IPS-15b (cell line): Measurements from ENCODE around the gene EPB41L4A.

Experiments used
- H3K27me3 ChIP-seq: one replicate; pipeline ENCODE4 v1.6.1; 2013; ENCODE audit warnings: low read length; ENCODE audit not compliant: control insufficient read depth, insufficient read depth
- H3K36me3 ChIP-seq: one replicate; pipeline ENCODE4 v1.6.1; 2013; ENCODE audit warnings: low read length; ENCODE audit not compliant: control insufficient read depth, insufficient read depth
- H3K4me1 ChIP-seq: one replicate; pipeline ENCODE4 v1.6.1; 2013; ENCODE audit warnings: mild to moderate bottlenecking, low read length; ENCODE audit not compliant: control insufficient read depth, insufficient read depth
- H3K4me3 ChIP-seq: one replicate; pipeline ENCODE4 v1.5.1; 2013; ENCODE audit warnings: low read depth, low read length
- H3K9ac ChIP-seq: one replicate; pipeline ENCODE4 v1.6.1; 2013; ENCODE audit warnings: low read depth, mild to moderate bottlenecking, low read length
- H3K9me3 ChIP-seq: one replicate; pipeline ENCODE4 v1.6.1; 2013; ENCODE audit warnings: mild to moderate bottlenecking, low read length; ENCODE audit not compliant: control insufficient read depth, insufficient read depth

The EPB41L4A gene

DNA sequence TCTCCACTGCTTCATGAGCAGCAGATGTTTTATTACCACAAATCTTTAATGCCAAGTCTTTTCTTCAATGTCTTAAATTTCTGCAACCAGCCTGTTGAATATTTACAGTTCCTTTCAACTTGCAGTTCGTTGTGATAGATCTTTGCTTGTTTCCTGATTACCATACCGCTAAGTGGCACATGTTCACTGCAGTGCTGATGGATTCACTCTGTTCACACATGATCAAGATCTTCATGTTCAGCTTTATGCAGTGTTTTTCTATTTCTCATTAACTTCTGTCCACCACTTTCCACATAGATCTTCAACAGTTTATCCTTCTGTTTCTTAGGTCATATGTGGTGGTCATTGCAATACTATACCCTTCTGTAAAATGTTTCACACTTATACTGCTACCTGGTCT lies 280.6 kb downstream of the EPB41L4A start:
- Histone ChIP-seq H3K27me3 (no peaks in the 10 kb centered on the region), H3K9me3 (no peaks in the 10 kb centered on the region), H3K36me3 (no peaks in the 10 kb centered on the region), H3K4me3 (no peak overlapping the region), H3K4me1 (no peaks in the 10 kb centered on the region), H3K9ac (no peak overlapping the region)

DNA sequence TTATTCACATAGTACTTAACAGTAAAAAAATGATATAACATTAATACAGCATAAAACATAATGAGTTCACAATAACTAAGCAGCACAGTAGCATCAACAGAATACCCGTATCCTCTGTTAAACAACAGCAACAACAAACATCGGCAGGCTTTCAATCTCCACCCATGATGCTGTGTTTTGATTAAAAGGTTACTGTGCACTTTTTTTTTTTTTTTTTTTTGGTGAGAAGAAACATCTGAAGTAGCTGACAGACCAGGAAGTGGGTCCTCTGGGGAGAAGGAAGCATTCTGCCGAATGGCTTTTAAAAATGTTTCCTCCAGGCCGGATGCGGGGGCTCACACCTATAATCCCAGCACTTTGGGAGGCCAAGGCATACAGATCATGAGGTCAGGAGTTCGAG lies 282.3 kb downstream of the EPB41L4A start:
- no peaks in the 10 kb centered on the region for H3K9me3 ChIP-seq
- no peak overlapping the region for H3K9ac ChIP-seq
- no peaks in the 10 kb centered on the region for H3K36me3 ChIP-seq
- H3K4me3 ChIP-seq = no peak overlapping the region
- no peaks in the 10 kb centered on the region for H3K27me3 ChIP-seq
- H3K4me1 ChIP-seq = no peaks in the 10 kb centered on the region

DNA sequence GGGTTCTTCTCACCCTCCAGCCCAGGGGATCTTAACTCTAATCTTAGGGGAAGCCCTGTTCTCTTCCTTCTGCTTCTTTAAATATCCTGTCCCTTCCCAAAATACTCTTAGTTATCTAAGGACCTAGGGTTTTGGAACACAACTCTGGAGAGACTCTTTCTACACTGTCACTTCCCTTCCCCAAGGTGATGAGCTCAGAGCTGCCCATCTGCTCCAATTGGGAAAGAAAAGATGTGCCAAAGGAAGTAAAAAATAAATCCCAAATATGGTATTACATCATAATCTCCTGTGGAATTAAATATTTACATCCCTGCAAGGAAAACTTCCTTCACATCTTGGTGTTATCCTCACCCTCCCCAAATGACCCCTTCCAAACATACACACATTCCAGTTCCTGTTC lies 291.2 kb downstream of the EPB41L4A start:
- no peaks in the 10 kb centered on the region for H3K27me3 ChIP-seq
- H3K9me3 ChIP-seq = no peaks in the 10 kb centered on the region
- peaks cover 2% of the 10 kb centered on the region for H3K4me1 ChIP-seq
- H3K36me3 ChIP-seq = no peaks in the 10 kb centered on the region
- no peak overlapping the region for H3K9ac ChIP-seq
- H3K4me3 ChIP-seq = no peak overlapping the region

DNA sequence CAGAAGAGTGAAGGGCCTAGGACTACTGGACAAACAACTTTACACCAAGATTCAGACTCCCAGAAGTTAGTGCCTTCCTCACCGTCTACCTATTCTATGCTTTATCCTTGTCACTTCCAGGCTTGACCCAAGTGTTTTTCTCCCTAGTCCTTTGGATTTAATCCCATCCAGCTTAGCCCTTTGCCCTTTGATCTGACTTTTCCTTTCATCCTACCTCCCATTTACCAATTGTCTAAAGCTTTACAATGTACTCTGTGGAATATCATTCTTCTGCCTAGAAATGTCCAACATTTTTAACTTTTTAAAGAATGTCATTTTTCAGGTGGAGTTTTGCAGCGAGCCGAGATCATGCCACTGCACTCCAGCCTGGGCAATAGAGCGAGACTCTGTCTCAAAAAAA lies 292.1 kb downstream of the EPB41L4A start:
- H3K9me3 ChIP-seq = no peaks in the 10 kb centered on the region
- no peaks in the 10 kb centered on the region for H3K27me3 ChIP-seq
- no peak overlapping the region for H3K9ac ChIP-seq
- no peak overlapping the region for H3K4me3 ChIP-seq
- H3K36me3 ChIP-seq = no peaks in the 10 kb centered on the region
- H3K4me1 ChIP-seq = peaks cover 2% of the 10 kb centered on the region

DNA sequence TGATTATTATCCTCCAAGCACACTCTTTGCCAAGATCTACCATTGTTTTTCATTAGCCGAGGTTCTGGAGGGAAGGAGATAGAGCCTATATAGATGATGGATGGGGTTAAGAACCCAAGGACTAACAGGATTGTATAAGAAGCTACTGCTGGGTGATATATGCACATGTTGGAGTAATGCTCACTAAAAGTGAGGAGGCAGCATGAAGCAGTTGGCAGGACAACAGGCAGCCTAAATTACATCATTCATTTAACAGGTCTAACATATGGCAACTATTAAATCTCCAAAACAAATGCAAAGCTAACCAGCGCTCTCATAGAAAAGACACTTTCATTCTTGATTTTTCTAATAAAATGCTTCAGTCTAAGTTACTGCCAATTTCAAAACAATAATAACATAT lies 293.2 kb downstream of the EPB41L4A start:
- Histone ChIP-seq H3K4me1 (peaks cover 2% of the 10 kb centered on the region), H3K9me3 (no peaks in the 10 kb centered on the region), H3K36me3 (no peaks in the 10 kb centered on the region), H3K9ac (no peak overlapping the region), H3K4me3 (no peak overlapping the region), H3K27me3 (no peaks in the 10 kb centered on the region)

DNA sequence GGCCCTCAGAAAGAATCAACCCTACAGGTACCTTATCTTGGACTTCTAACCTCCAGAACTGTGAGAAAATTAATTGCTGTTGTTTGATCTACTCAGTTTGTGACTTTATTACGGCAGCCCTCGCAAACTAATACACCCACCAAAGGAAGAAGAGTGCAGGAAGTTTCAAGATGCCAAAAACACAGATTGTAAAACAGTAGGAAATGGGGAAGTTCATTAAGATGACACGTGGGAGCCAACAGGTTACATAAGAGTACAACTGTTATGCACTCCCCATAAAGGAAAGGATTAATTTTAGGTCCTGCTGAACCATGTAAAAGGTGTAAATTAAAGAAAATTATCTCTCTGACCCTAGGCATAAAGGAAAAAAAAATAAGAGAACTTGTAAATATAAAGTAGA lies 294.3 kb downstream of the EPB41L4A start:
- Histone ChIP-seq H3K36me3 (no peaks in the 10 kb centered on the region), H3K27me3 (no peaks in the 10 kb centered on the region), H3K4me3 (no peak overlapping the region), H3K4me1 (peaks cover 2% of the 10 kb centered on the region), H3K9me3 (no peaks in the 10 kb centered on the region), H3K9ac (no peak overlapping the region)

DNA sequence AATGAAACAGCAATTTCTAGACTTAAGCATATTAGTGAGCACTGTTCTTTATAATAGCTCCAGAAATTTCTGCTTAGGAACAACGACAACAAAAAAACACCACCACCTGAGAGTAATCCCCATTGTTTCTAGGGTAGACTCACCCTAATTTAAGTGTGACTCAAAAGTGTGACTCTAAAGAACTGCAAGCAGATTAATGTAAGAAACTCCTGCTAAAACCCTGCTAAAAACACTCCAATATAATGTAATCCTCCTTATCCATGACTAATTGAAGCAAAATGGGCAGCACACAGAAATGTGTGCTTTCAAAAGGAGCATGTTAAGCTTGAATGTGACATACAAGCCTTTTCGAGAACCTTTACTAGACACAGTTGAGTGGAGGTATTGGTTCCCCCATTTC lies 296.0 kb downstream of the EPB41L4A start:
- Histone ChIP-seq H3K27me3 (no peaks in the 10 kb centered on the region), H3K36me3 (no peaks in the 10 kb centered on the region), H3K9me3 (no peaks in the 10 kb centered on the region), H3K9ac (no peak overlapping the region), H3K4me1 (peaks cover 2% of the 10 kb centered on the region), H3K4me3 (no peak overlapping the region)

DNA sequence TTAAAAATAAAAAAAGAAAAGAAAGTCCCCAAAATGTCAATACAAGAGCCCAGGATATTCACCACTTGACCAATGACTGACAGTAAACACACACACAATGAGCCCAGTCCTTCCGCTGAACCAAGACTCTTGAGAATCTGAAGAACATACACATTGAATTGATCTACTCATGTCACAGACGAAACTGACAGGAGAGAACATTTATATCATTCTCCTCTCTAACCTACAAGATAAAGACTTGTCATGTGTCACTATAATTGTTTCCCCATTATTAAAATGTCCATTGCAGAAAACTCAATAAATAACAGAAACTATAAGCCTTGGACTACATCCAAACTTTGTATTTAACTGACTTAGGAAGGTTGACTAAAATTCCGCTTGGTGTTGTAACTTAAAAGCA lies 296.7 kb downstream of the EPB41L4A start:
- H3K36me3 ChIP-seq = no peaks in the 10 kb centered on the region
- H3K4me3 ChIP-seq = no peak overlapping the region
- H3K9me3 ChIP-seq = no peaks in the 10 kb centered on the region
- H3K9ac ChIP-seq = no peak overlapping the region
- H3K27me3 ChIP-seq = no peaks in the 10 kb centered on the region
- H3K4me1 ChIP-seq = peaks cover 2% of the 10 kb centered on the region

DNA sequence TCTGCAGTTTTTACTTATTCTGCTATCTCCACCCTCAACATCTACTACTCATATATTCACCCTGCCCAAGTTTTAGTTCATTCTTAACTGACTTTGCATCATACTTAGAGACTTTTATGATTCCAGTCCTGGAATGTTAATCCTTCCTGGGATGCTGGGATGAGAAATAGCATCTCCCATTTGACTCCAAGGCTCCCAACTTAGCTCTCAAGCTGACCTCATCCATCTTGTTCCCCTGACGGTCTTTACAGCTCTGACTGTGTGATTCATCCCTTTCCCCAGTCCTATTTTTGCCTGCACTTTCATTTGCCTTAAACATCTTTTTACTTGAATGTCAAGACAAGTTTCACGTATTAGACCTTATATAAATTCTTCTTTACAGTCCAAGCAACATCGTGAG lies 297.8 kb downstream of the EPB41L4A start:
- Histone ChIP-seq H3K36me3 (no peaks in the 10 kb centered on the region), H3K4me3 (no peak overlapping the region), H3K27me3 (no peaks in the 10 kb centered on the region), H3K9me3 (no peaks in the 10 kb centered on the region), H3K9ac (no peak overlapping the region), H3K4me1 (peaks cover 2% of the 10 kb centered on the region)

DNA sequence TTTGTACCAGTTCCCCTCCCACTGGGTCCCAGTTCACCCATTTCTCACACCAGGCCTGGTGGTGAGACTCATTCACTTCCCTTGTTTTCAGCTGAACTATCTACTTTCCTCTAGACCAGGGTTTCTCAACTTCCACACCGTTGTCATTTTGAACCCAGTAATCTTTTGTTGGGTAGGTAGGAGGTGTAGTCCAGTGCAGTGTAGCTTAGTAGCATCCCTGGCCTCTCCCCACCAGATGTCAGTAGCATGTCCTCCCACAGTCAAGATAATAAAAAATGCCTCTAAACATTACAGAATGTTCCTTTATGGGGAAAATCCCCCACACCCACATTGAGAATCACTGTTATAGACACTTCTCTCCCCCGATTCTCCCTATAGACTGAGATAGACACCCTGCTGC lies 299.1 kb downstream of the EPB41L4A start:
- no peaks in the 10 kb centered on the region for H3K36me3 ChIP-seq
- H3K27me3 ChIP-seq = no peaks in the 10 kb centered on the region
- H3K4me1 ChIP-seq = peaks cover 2% of the 10 kb centered on the region
- H3K9ac ChIP-seq = no peak overlapping the region
- H3K9me3 ChIP-seq = no peaks in the 10 kb centered on the region
- H3K4me3 ChIP-seq = no peak overlapping the region

DNA sequence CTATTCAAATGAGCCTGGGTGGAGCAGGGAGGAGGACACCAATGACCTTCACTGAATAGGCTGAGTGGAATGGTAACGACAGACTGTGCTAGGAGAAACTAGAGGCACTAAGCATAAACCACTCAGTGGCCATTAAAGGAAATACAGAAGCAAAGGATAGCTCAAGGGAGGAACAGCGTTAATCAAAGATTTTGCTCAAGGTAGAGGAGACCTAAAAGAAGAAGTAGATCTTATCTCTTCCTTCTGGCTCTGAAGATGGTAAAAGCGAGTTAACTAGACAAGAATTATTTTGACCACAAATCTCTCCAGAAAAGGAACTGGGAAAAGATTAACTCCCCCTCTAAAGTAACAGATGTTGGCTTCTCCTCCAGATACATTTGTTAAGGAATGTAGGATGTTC lies 299.6 kb downstream of the EPB41L4A start:
- H3K27me3 ChIP-seq = no peaks in the 10 kb centered on the region
- no peak overlapping the region for H3K4me3 ChIP-seq

DNA sequence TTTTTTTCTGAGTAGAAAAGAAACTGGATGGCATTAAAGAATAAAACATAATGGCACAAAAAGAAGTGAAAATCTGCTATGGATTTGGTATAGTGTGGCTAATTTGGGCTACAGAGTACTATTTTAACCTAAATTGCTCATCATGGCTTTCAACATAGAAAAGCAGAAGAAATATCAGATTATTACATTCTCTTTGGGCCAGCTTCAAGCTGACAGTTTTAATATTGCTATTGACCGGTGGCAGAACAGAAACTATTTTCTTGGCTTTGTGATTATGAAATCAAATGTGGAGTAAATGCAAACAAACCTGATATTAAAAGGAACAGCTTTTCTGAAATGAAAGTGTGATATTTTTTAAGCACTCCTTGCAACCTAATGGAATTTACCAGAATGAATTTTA lies 301.5 kb downstream of the EPB41L4A start:
- Histone ChIP-seq H3K4me3 (no peak overlapping the region), H3K9me3 (no peaks in the 10 kb centered on the region), H3K9ac (no peak overlapping the region), H3K4me1 (no peaks in the 10 kb centered on the region), H3K36me3 (no peaks in the 10 kb centered on the region), H3K27me3 (no peaks in the 10 kb centered on the region)

More for the DNA sequence above, 299.6 kb downstream of the EPB41L4A start:
- Histone ChIP-seq H3K9ac (no peak overlapping the region), H3K9me3 (no peaks in the 10 kb centered on the region), H3K36me3 (no peaks in the 10 kb centered on the region), H3K4me1 (peaks cover 2% of the 10 kb centered on the region)

DNA sequence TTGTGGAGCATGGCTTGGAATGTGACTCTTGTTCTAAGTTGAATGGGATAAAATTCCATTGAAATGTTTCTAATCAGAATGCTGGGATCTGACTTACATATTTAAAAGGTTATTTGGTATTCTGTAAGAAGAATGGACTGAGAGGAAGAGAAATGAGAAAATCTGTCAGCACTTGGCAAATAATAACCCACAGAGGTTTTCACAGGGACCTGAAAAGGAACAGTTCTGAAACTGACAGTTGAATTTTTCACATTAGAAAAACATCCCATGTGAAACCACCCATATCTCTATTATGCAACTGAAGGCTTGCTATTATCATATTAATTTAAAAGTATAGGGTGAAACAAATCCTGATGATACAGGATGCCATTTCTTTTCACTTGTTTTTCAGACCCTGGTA lies 302.7 kb downstream of the EPB41L4A start:
- Histone ChIP-seq H3K9me3 (no peaks in the 10 kb centered on the region), H3K4me1 (no peaks in the 10 kb centered on the region), H3K4me3 (no peak overlapping the region)

More for the DNA sequence above, 302.7 kb downstream of the EPB41L4A start:
- H3K36me3 ChIP-seq = no peaks in the 10 kb centered on the region
- no peaks in the 10 kb centered on the region for H3K27me3 ChIP-seq
- H3K9ac ChIP-seq = no peak overlapping the region
